Astrocyte (in vitro differentiated cells and primary cell): Measurements from ENCODE around the gene ADCY3.

Experiments
- CTCF ChIP-seq: IDR thresholded peaks from 2 replicates; pipeline ENCODE4 v1.5.1; 2011; ENCODE audit warnings: low read depth, mild to moderate bottlenecking, inconsistent platforms, low read length, moderate library complexity; ENCODE audit not compliant: insufficient read depth
- EZH2 ChIP-seq: IDR thresholded peaks from 2 replicates; pipeline ENCODE4 v1.6.1; 2012; ENCODE audit warnings: mild to moderate bottlenecking, low read length, inconsistent platforms; ENCODE audit not compliant: insufficient read depth

GRCh38 chr2:24910245-24910644 lies 9.8 kb downstream of the ADCY3 start:
- no peak for TF ChIP-seq EZH2
- no peak for TF ChIP-seq CTCF
